ENCODE results near the gene ADM.

ADM gene

GRCh38 chr11:10329356-10329755, 24.5 kb downstream of the ADM start:
- DNase-seq (ENCODE audit: low spot score), result no peak

GRCh38 chr11:10329935-10330334, 25.1 kb downstream of the ADM start:
- DNase-seq (ENCODE audit: low spot score), result peak; percentile 70

- no peak for DNase-seq (ENCODE audit: low spot score)
Measured at GRCh38 chr11:10331548-10332289, 26.8 kb downstream of the ADM start.

GRCh38 chr11:10333490-10333889, 28.6 kb downstream of the ADM start:
- DNase-seq (ENCODE audit: low spot score), result no peak

GRCh38 chr11:10338287-10338686, 33.4 kb downstream of the ADM start:
- no peak for DNase-seq (ENCODE audit: low spot score)

- DNase-seq (ENCODE audit: low spot score), result no peak
Measured at GRCh38 chr11:10348650-10349280, 43.9 kb downstream of the ADM start.

- no peak for DNase-seq (ENCODE audit: low spot score)
Measured at GRCh38 chr11:10349281-10349665, 44.4 kb downstream of the ADM start.

GRCh38 chr11:10349806-10350205, 44.9 kb downstream of the ADM start:
- DNase-seq (ENCODE audit: low spot score), result no peak

- DNase-seq (ENCODE audit: low spot score), result peak; percentile 41
Measured at GRCh38 chr11:10350334-10350733, 45.5 kb downstream of the ADM start.

GRCh38 chr11:10351435-10351764, 46.5 kb downstream of the ADM start:
- no peak for DNase-seq (ENCODE audit: low spot score)

- DNase-seq (ENCODE audit: low spot score), result peak; percentile 43
Measured at GRCh38 chr11:10351765-10352641, 47.1 kb downstream of the ADM start.

GRCh38 chr11:10352921-10353550, 48.2 kb downstream of the ADM start:
- no peak for DNase-seq (ENCODE audit: low spot score)

GRCh38 chr11:10354389-10354788, 49.5 kb downstream of the ADM start:
- DNase-seq (ENCODE audit: low spot score), result no peak

GRCh38 chr11:10355257-10355661, 50.4 kb downstream of the ADM start:
- peak; percentile 47 for DNase-seq (ENCODE audit: low spot score)

GRCh38 chr11:10356161-10356560, 51.3 kb downstream of the ADM start:
- no peak for DNase-seq (ENCODE audit: low spot score)
